Esophagus (tissue), 2 donors: ENCODE results near the gene BICRA. TPM values are rescaled to one million over a fixed set of nuclear protein-coding genes. Genes with fewer than 3 reads are reported as not detected.
"Not testable (repeated sequence)": the region's sequence is repeated elsewhere in the genome, so short reads cannot be mapped to it uniquely, and the experiment has no call there.

Experiments used
- H3K27ac ChIP-seq, 2 donors: one replicate each; pipeline ENCODE4 v1.5.1; 2013; ENCODE audit warnings: low read depth in 2 of 2, mild to moderate bottlenecking in 2 of 2, inconsistent platforms in 1 of 2, low read length in 1 of 2, moderate library complexity in 1 of 2
- H3K27me3 ChIP-seq, 2 donors: one replicate each; pipeline ENCODE4 v1.6.1; 2013; ENCODE audit warnings: low read length in 2 of 2, control low read depth in 1 of 2, mild to moderate bottlenecking in 1 of 2; ENCODE audit not compliant: insufficient read depth in 2 of 2, control insufficient read depth in 1 of 2
- H3K36me3 ChIP-seq, 2 donors: one replicate each; pipeline ENCODE4 v1.6.1; 2013; ENCODE audit warnings: low read length in 1 of 2; ENCODE audit not compliant: control insufficient read depth in 2 of 2, insufficient read depth in 2 of 2
- H3K4me1 ChIP-seq, 2 donors: one replicate each; pipeline ENCODE4 v1.6.1; 2013; ENCODE audit warnings: low read length in 1 of 2; ENCODE audit not compliant: control insufficient read depth in 2 of 2, insufficient read depth in 2 of 2
- H3K4me3 ChIP-seq, 2 donors: one replicate each; pipeline ENCODE4 v1.5.1; 2013; ENCODE audit warnings: low read length in 2 of 2, mild to moderate bottlenecking in 2 of 2, low read depth in 1 of 2, moderate library complexity in 1 of 2
- H3K9me3 ChIP-seq, 2 donors: one replicate each; pipeline ENCODE4 v1.6.1; 2013; ENCODE audit warnings: mild to moderate bottlenecking in 2 of 2, low read depth in 1 of 2, low read length in 1 of 2, moderate library complexity in 1 of 2; ENCODE audit not compliant: control insufficient read depth in 2 of 2, insufficient read depth in 1 of 2
- WGBS, 2 donors: extraction: QIAGEN DNeasy Blood & Tissue Kit; methylation state at CpG; one replicate each; pipeline ENCODE4 v1.1.7; 2013; 5-methylcytosine and 5-hydroxymethylcytosine counted together
- polyA plus RNA-seq, 2 donors: library from polyadenylated mRNA; stranded (reverse); fragments of 200-250 nt; gene quantifications; one replicate each; pipeline ENCODE4 v1.2.3, GENCODE V29; 2013
- donor health status: healthy with polysubstance abuse.
- donor health status: Bipolar disorder and iron deficiency.

Gene BICRA
- polyA plus RNA-seq, 2 donors: 4.0 to 8.5 TPM

GRCh38 chr19:47725759-47726401 is 116.9 kb downstream of the BICRA start:
- Histone ChIP-seq H3K4me1 (peaks cover 7 to 24% of the 10 kb centered on the region in 2 donors), H3K4me3 (no peak overlapping the region), H3K9me3 (no peaks in the 10 kb centered on the region), H3K27ac (peak overlapping the region; percentile 66 to 92), H3K27me3 (no peaks in the 10 kb centered on the region), H3K36me3 (peaks cover 0 to 10% of the 10 kb centered on the region in 2 donors)
- 68 to 81% methylated on average over 48 of the region's 48 CpGs for WGBS, 2 donors

GRCh38 chr19:47726467-47726866 is 117.5 kb downstream of the BICRA start:
- 57% methylated on average over 4 of the region's 4 CpGs for WGBS, 2 donors
- Histone ChIP-seq H3K36me3 (peaks cover 0 to 10% of the 10 kb centered on the region in 2 donors), H3K4me3 (no peak overlapping the region), H3K27me3 (no peaks in the 10 kb centered on the region), H3K9me3 (no peaks in the 10 kb centered on the region), H3K27ac (peak overlapping the region; percentile 66 to 92), H3K4me1 (peaks cover 7 to 23% of the 10 kb centered on the region in 2 donors)

DNA sequence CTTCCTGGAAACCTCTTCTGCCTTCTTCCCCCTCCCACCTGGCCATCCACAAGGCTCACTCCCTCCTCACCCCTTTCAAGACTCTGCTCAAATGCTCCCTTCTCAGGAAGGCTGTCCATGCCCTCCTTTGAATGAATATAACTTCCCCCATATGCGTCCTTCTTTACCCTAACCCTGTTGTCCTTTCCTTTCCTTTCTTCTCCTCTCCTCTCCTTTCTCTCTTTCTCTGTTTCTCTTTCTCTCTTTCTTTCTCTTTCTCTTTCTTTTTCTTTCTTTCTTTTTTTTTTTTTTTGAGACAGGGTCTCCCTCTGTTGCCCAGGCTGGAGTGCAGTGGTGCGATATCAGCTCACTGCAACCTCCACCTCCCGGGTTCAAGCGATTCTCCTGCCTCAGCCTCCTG is 119.4 kb downstream of the BICRA start:
- WGBS, 2 donors: 85 to 90% methylated on average over 4 of the region's 4 CpGs
- H3K4me1 ChIP-seq: peaks cover 5 to 15% of the 10 kb centered on the region in 2 donors
- H3K27ac ChIP-seq: peak overlapping the region; percentile 36 to 74
- H3K9me3 ChIP-seq, H3K4me3 ChIP-seq, H3K27me3 ChIP-seq: not testable (repeated sequence)
- peaks cover 0 to 12% of the 10 kb centered on the region in 2 donors for H3K36me3 ChIP-seq

DNA sequence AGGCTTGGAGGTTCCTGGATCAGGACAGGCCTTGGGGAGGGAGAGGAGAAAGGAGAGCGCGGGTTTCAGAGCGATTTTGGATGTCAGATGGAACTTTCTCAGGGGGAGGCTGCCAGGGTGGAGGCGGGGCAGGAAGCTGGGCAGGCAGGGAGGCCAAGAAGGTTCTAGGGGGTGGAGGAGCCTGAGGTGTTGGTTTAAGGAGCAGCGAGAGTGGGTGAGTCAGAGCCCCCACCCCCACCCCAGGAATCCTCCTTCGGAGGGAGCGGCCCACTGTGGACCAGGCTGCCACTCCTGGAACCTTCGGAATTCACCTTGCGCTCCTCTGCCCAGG is 120.5 kb downstream of the BICRA start:
- Histone ChIP-seq H3K4me1 (peaks cover 5 to 15% of the 10 kb centered on the region in 2 donors), H3K36me3 (peaks cover 0 to 13% of the 10 kb centered on the region in 2 donors), H3K27me3 (no peaks in the 10 kb centered on the region), H3K4me3 (peak overlapping the region in 1 of 2 donors; percentile 29), H3K27ac (peak overlapping the region; percentile 92 to 94), H3K9me3 (no peaks in the 10 kb centered on the region)
- 8% methylated on average over 8 to 9 of the region's 9 CpGs for WGBS, 2 donors

DNA sequence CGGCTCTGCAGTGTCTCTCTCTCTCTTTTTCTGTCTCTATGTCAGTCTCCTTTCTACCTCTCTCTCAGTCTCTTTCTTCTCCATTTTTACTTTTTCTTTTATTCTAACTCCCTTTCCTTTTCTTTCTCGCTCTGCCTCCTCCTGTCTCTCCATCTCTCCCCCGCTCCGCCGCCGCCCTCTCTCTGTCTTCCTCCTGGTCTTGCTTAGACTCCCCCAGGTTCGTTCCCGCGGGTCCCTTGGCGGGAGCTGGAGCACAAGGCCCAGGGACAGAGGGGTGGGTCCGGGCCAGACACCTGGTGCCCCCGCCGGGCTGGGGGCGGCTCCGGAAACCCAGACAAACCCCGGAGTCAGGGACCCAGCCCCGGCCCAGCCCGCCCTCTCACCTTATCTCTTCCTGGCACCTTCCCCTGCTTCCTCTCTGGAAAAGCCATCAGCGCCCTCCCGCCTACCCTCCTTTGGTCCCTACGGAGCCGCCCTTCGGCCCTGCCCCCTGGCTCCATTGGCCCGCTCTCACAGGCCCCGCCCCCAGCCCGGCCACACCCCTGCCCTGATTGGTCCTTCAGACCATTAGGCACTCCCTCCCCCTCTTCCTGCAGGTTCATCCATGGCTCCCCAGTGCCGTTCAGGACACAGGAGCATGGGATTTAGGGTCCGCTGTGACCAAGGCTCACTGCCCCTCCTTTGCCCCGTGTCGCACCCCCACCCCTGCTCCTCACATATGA is 121.0 kb downstream of the BICRA start:
- peak overlapping the region; percentile 92 to 94 for H3K27ac ChIP-seq
- peaks cover 5 to 15% of the 10 kb centered on the region in 2 donors for H3K4me1 ChIP-seq
- H3K9me3 ChIP-seq: no peaks in the 10 kb centered on the region
- H3K36me3 ChIP-seq: peaks cover 0 to 13% of the 10 kb centered on the region in 2 donors
- no peaks in the 10 kb centered on the region for H3K27me3 ChIP-seq
- H3K4me3 ChIP-seq: peak overlapping the region; percentile 15 to 29
- 21 to 26% methylated on average over 30 of the region's 30 CpGs for WGBS, 2 donors

DNA sequence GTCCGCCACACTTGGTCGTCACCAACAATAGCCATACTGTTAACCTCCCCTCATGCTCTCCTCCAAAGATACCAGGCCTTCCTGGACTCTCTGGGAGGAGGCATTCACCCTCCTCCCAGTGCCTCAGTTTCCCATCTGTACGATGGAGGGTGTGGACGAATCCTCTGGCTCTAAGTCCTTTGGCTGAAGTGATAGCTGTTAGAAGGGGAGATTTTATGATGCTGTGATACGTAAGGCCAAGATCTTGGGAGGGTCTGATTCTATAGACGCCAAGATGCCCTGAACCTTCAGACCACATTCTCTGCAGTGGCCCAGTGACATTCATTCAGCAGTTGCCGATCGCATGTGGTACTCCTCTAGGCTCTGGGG is 121.6 kb downstream of the BICRA start:
- Histone ChIP-seq H3K27ac (peak overlapping the region; percentile 37 to 94), H3K9me3 (no peaks in the 10 kb centered on the region), H3K36me3 (peaks cover 0 to 13% of the 10 kb centered on the region in 2 donors), H3K27me3 (no peaks in the 10 kb centered on the region), H3K4me3 (no peak overlapping the region), H3K4me1 (peaks cover 5 to 13% of the 10 kb centered on the region in 2 donors)
- WGBS, 2 donors: 82 to 86% methylated on average over 8 of the region's 8 CpGs

GRCh38 chr19:47730910-47731309 is 122.0 kb downstream of the BICRA start:
- no peak overlapping the region for H3K4me3 ChIP-seq
- 91% methylated on average over 8 of the region's 8 CpGs for WGBS, 2 donors
- peak overlapping the region in 1 of 2 donors; percentile 94 for H3K27ac ChIP-seq
- peaks cover 0 to 11% of the 10 kb centered on the region in 2 donors for H3K36me3 ChIP-seq
- H3K27me3 ChIP-seq: no peaks in the 10 kb centered on the region
- H3K4me1 ChIP-seq: peaks cover 5 to 9% of the 10 kb centered on the region in 2 donors
- H3K9me3 ChIP-seq: no peaks in the 10 kb centered on the region

DNA sequence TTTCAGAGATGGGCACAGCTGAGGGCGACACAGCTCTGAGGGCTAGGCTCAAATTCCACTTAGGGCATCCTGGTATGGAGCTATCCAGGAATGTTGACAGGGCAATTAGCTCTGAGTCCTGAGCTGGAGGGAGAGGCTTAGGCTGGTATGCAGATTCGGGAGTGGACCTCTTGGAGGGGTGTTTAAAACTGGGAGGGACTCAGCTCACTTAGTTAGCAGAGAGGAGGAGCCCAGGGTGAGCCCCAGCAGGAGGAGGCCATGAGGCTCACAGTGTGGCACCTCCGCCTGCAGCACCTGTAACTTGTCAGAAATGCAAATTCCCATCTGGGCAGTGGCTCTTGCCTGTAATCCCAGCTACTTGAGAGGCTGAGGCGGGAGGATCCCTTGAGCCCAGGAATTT is 126.2 kb downstream of the BICRA start:
- Histone ChIP-seq H3K4me3 (no peak overlapping the region), H3K36me3 (peaks cover 4 to 13% of the 10 kb centered on the region in 2 donors), H3K27ac (no peak overlapping the region), H3K27me3 (no peaks in the 10 kb centered on the region), H3K4me1 (no peaks in the 10 kb centered on the region), H3K9me3 (no peaks in the 10 kb centered on the region)
- 73 to 80% methylated on average over 4 of the region's 4 CpGs for WGBS, 2 donors

GRCh38 chr19:47740866-47741519 is 132.1 kb downstream of the BICRA start:
- H3K4me1 ChIP-seq: peaks cover 0 to 11% of the 10 kb centered on the region in 2 donors
- 88 to 90% methylated on average over 47 to 48 of the region's 48 CpGs for WGBS, 2 donors
- H3K9me3 ChIP-seq: no peaks in the 10 kb centered on the region
- peaks cover 4 to 21% of the 10 kb centered on the region in 2 donors for H3K36me3 ChIP-seq
- H3K27me3 ChIP-seq: no peaks in the 10 kb centered on the region
- no peak overlapping the region for H3K4me3 ChIP-seq
- no peak overlapping the region for H3K27ac ChIP-seq
